Measurements from ENCODE around the gene JDP2.

The JDP2 gene

DNA sequence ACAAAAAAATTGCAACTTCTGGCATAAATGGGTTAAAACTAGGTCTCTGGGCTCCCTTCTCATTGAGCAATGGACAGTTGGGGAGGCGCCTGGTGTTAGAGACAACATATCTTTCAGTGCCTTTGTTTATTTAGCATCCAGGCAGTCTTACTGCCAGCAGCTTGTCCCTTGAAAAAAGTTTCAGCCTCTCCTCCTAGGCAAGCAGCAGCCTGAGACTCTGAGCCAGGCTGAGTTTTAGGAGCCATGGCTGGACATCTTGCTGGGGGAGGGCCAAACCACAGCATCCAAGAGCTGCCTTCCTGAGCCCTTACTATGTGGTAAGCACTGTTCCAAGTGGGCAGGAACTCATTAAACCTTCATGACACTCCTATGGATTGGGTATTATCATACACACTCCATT, 10.1 kb upstream of the JDP2 start:
- no peaks in the 10 kb centered on the region for H3K36me3 ChIP-seq (ENCODE audit: low read length)
- 0 out of 2 replicates have a peak, but pooled peaks cover 4% of the 10 kb centered on the region for H3F3A ChIP-seq (ENCODE audit: insufficient read depth)
- no peak for TF ChIP-seq CTCF (IDR thresholded peaks at IDR 0.05; ENCODE audit: insufficient read depth, low read length, poor library complexity, severe bottlenecking)
- TF ChIP-seq EZH2phosphoT487 (conservative IDR thresholded peaks at IDR 0.05; ENCODE audit: low read length): no peak
- H3K9me3 ChIP-seq (ENCODE audit: insufficient read depth, low read length): no peaks in the 10 kb centered on the region
- H3K27ac ChIP-seq (ENCODE audit: low read depth, low read length): no peak overlapping the region
- H3K4me3 ChIP-seq (ENCODE audit: insufficient read depth, low read length, poor library complexity, severe bottlenecking): no peak overlapping the region
- no peak overlapping the region for H3K4me2 ChIP-seq (ENCODE audit: low read depth, low read length, poor library complexity, severe bottlenecking)
- H3K79me2 ChIP-seq (ENCODE audit: insufficient read depth, low read length): no peaks in the 10 kb centered on the region
- H3K9ac ChIP-seq (ENCODE audit: low read length): no peak overlapping the region
- H4K20me1 ChIP-seq (ENCODE audit: low read depth, low read length): no peaks in the 10 kb centered on the region
- H3K9me2 ChIP-seq (replicated peaks; ENCODE audit: insufficient read depth, low read length): no peaks in the 10 kb centered on the region
- no peaks in the 10 kb centered on the region for H3K27me3 ChIP-seq (ENCODE audit: low read length)
- H2AFZ ChIP-seq (ENCODE audit: low read depth, low read length, severe bottlenecking): no peak overlapping the region

- no peak overlapping the region for H3K4me3 ChIP-seq (ENCODE audit: insufficient read depth, low read length, poor library complexity, severe bottlenecking)
- H3K4me2 ChIP-seq (ENCODE audit: low read depth, low read length, poor library complexity, severe bottlenecking): peak overlapping the region; percentile 11
Observed at GRCh38 chr14:75418850-75419768, 8.7 kb upstream of the JDP2 start.

DNA sequence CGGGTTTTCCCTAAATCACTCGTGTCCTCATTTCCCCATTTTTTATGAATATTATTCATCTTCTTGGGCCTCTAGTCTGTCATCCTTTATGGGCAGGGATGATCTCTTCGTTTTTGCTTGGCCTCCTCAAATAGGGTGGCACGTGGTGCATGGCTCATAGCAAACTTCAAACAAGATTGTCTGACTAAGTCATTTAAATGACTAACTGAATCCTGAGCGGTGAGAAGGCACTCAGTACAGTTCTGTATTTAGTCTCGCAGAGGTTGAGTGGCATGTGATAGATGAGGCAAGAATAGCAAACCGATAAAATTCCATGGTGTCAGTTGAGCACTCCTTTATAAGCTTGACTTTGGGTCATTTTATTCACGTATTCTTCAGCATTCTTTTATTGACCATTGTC, 5.7 kb upstream of the JDP2 start:
- Histone ChIP-seq H3K4me3 (ENCODE audit: insufficient read depth, low read length, poor library complexity, severe bottlenecking) (no peak overlapping the region), H3K27ac (ENCODE audit: low read depth, low read length) (no peak overlapping the region), H4K20me1 (ENCODE audit: low read depth, low read length) (no peaks in the 10 kb centered on the region), H2AFZ (ENCODE audit: low read depth, low read length, severe bottlenecking) (no peak overlapping the region), H3K4me2 (ENCODE audit: low read depth, low read length, poor library complexity, severe bottlenecking) (no peak overlapping the region), H3K9ac (ENCODE audit: low read length) (no peak overlapping the region), H3F3A (ENCODE audit: insufficient read depth) (0 out of 2 replicates have a peak, but pooled peaks cover 4% of the 10 kb centered on the region), H3K9me3 (ENCODE audit: insufficient read depth, low read length) (no peaks in the 10 kb centered on the region), H3K9me2 (replicated peaks; ENCODE audit: insufficient read depth, low read length) (no peaks in the 10 kb centered on the region), H3K27me3 (ENCODE audit: low read length) (no peaks in the 10 kb centered on the region), H3K36me3 (ENCODE audit: low read length) (no peaks in the 10 kb centered on the region), H3K79me2 (ENCODE audit: insufficient read depth, low read length) (peaks cover 10% of the 10 kb centered on the region)
- TF ChIP-seq EZH2phosphoT487 (conservative IDR thresholded peaks at IDR 0.05; ENCODE audit: low read length): no peak
- TF ChIP-seq CTCF (IDR thresholded peaks at IDR 0.05; ENCODE audit: insufficient read depth, low read length, poor library complexity, severe bottlenecking): no peak

More at GRCh38 chr14:75418850-75419768, 8.7 kb upstream of the JDP2 start:
- H3K9me3 ChIP-seq (ENCODE audit: insufficient read depth, low read length): no peaks in the 10 kb centered on the region
- no peaks in the 10 kb centered on the region for H3K9me2 ChIP-seq (replicated peaks; ENCODE audit: insufficient read depth, low read length)
- H3F3A ChIP-seq (ENCODE audit: insufficient read depth): 0 out of 2 replicates have a peak, but pooled peaks cover 4% of the 10 kb centered on the region
- no peaks in the 10 kb centered on the region for H3K36me3 ChIP-seq (ENCODE audit: low read length)
- no peaks in the 10 kb centered on the region for H3K79me2 ChIP-seq (ENCODE audit: insufficient read depth, low read length)
- H3K9ac ChIP-seq (ENCODE audit: low read length): no peak overlapping the region
- H3K27me3 ChIP-seq (ENCODE audit: low read length): no peaks in the 10 kb centered on the region
- H3K27ac ChIP-seq (ENCODE audit: low read depth, low read length): no peak overlapping the region
- TF ChIP-seq EZH2phosphoT487 (conservative IDR thresholded peaks at IDR 0.05; ENCODE audit: low read length) (no peak), CTCF (IDR thresholded peaks at IDR 0.05; ENCODE audit: insufficient read depth, low read length, poor library complexity, severe bottlenecking) (no peak)
- no peak overlapping the region for H2AFZ ChIP-seq (ENCODE audit: low read depth, low read length, severe bottlenecking)
- H4K20me1 ChIP-seq (ENCODE audit: low read depth, low read length): no peaks in the 10 kb centered on the region

Measured in SU-DHL-6 (cell line).